Panc1 (cell line): ENCODE results near the gene RORC.

Experiments used
- CTCF ChIP-seq: fragments of 450-650 bp; IDR thresholded peaks from 2 replicates; pipeline ENCODE4 v1.5.1; 2017; ENCODE audit warnings: mild to moderate bottlenecking
- POLR2AphosphoS5 ChIP-seq: IDR thresholded peaks from 2 replicates; pipeline ENCODE4 v1.6.1; 2012; ENCODE audit warnings: mild to moderate bottlenecking, low read depth, low read length, moderate library complexity
- TCF7L2 ChIP-seq: IDR thresholded peaks from 2 replicates; pipeline ENCODE4 v1.6.1; 2011; ENCODE audit warnings: mild to moderate bottlenecking, low read depth, low read length, inconsistent platforms

- TF ChIP-seq CTCF: no peak
- no peak for TF ChIP-seq POLR2AphosphoS5
- TF ChIP-seq TCF7L2: no peak
These were observed 16.4 kb upstream of the RORC start for GRCh38 chr1:151847867-151848596.
